HepG2 (cell line): ENCODE results near the gene KIZ. TPM values are rescaled to one million over a fixed set of nuclear protein-coding genes. Genes with fewer than 3 reads are reported as not detected.
A peak's percentile ranks its signal among the peaks of the same experiment; 100 is the strongest.

Source experiments
- ATAC-seq: fragments of 200-7000 bp; cut with Tn5 transposase; 3 replicates; pipeline ENCODE4 v1.9.1; 2020; ENCODE audit warnings: mild to moderate bottlenecking, moderate library complexity
- BruUV-seq: library from RNA; stranded (reverse); fragments of 400-500 nt; replicated peaks from 2 replicates; lab custom pipeline; 2021; lab: Mats Ljungman, UMichigan
- CTCF ChIA-PET: fragments of 300-600 bp; formaldehyde crosslinking; extraction: SDS; loops from one replicate; lab custom pipeline; 2021; ENCODE audit warnings: low total read pairs, inconsistent platforms, low intra/inter-chr PET ratio; lab: Yijun Ruan, JAX
- POLR2A ChIA-PET: fragments of 350-600 bp; sonication (Branson Sonifier 250); formaldehyde crosslinking; loops from one replicate; lab custom pipeline; 2020; ENCODE audit warnings: antibody characterized with exemption, inconsistent platforms; lab: Yijun Ruan, JAX
- DNase-seq: peaks from one replicate; pipeline ENCODE4 v3.0.0-alpha.2; 2015; ENCODE audit warnings: low spot score
- FAIRE-seq: peaks from 3 replicates; lab custom pipeline; 2011; peaks lifted over from hg19 to GRCh38; lab: Jason Lieb, UNC
- H2AFZ ChIP-seq: one replicate; pipeline ENCODE4 v1.6.1; 2011; ENCODE audit warnings: low read length, inconsistent platforms
- H3K27ac ChIP-seq: fragments of 300-600 bp; 3 replicates; pipeline ENCODE4 v1.8.0; 2011; ENCODE audit warnings: mixed run types, mild to moderate bottlenecking, mixed read lengths, low read length, inconsistent platforms; ENCODE audit not compliant: insufficient read depth; ENCODE audit errors: extremely low read length
- H3K27me3 ChIP-seq, 2 experiments: fragments of 200-600 bp in 1 of 2; 2 replicates in 1 of 2; 3 replicates in 1 of 2; pipeline versions ENCODE4 v1.6.0 to v1.8.0; 2011; ENCODE audit warnings: low read length in 2 of 2, mild to moderate bottlenecking in 2 of 2, moderate library complexity in 2 of 2, inconsistent platforms in 1 of 2; ENCODE audit not compliant: insufficient read depth in 2 of 2, control insufficient read depth in 1 of 2
- H3K36me3 ChIP-seq, 2 experiments: fragments of 200-600 bp in 1 of 2; replicated peaks in 1 of 2; 2 replicates in 1 of 2; 3 replicates in 1 of 2; pipeline versions ENCODE4 v1.5.1 to v1.8.0; 2011; ENCODE audit warnings: low read length in 2 of 2, inconsistent platforms in 1 of 2; ENCODE audit not compliant: insufficient read depth in 2 of 2, control insufficient read depth in 1 of 2
- H3K4me1 ChIP-seq: 2 replicates; pipeline ENCODE4 v1.5.1; 2012; ENCODE audit warnings: low read length, inconsistent platforms; ENCODE audit not compliant: insufficient read depth
- H3K4me2 ChIP-seq: 2 replicates; pipeline ENCODE4 v1.6.0; 2011; ENCODE audit warnings: low read depth, low read length, inconsistent platforms
- H3K4me3 ChIP-seq, 3 experiments: fragments of 200-600 bp in 1 of 3; sonication (generic), shearing (Covaris generic) in 1 of 3; replicated peaks in 1 of 3; 2 replicates each; pipeline ENCODE4 v1.5.1; 2011 to 2016; ENCODE audit warnings: low read length in 3 of 3, inconsistent platforms in 2 of 3, low read depth in 2 of 3, mild to moderate bottlenecking in 2 of 3, control low read depth in 1 of 3, mixed read lengths in 1 of 3; ENCODE audit not compliant: insufficient read depth in 1 of 3
- H3K79me2 ChIP-seq: one replicate; pipeline ENCODE4 v1.6.1; 2011; ENCODE audit warnings: low read length, inconsistent platforms; ENCODE audit not compliant: insufficient read depth
- H3K9ac ChIP-seq: 2 replicates; pipeline ENCODE4 v1.6.0; 2011; ENCODE audit warnings: mild to moderate bottlenecking, low read depth, low read length, inconsistent platforms; ENCODE audit not compliant: insufficient read depth
- H3K9me3 ChIP-seq: 2 replicates; pipeline ENCODE4 v1.5.1; 2012; ENCODE audit warnings: mild to moderate bottlenecking, low read length
- H4K20me1 ChIP-seq: 2 replicates; pipeline ENCODE4 v1.6.0; 2011; ENCODE audit warnings: inconsistent platforms, mild to moderate bottlenecking, low read length, moderate library complexity; ENCODE audit not compliant: insufficient read depth
- BATF2 ChIP-seq: sonication (generic); formaldehyde crosslinking; IDR thresholded peaks from 2 replicates; pipeline ENCODE4 v1.8.0; 2022; ENCODE audit warnings: mild to moderate bottlenecking, missing genetic modification reagents, moderate library complexity
- CENPX ChIP-seq: sonication (generic); formaldehyde crosslinking; IDR thresholded peaks from 2 replicates; pipeline ENCODE4 v1.9.0; 2021; ENCODE audit warnings: mild to moderate bottlenecking, missing genetic modification reagents, moderate library complexity
- FOXP4 ChIP-seq: sonication (generic); formaldehyde crosslinking; IDR thresholded peaks from 2 replicates; pipeline ENCODE4 v1.4.0; 2020; ENCODE audit warnings: missing genetic modification reagents
- HMG20A ChIP-seq: IDR thresholded peaks from 2 replicates; pipeline ENCODE4 v1.6.1; 2016; ENCODE audit warnings: borderline replicate concordance
- ISX ChIP-seq: sonication (generic); formaldehyde crosslinking; conservative IDR thresholded peaks from 2 replicates; pipeline ENCODE4 v1.5.0; 2020; ENCODE audit warnings: missing genetic modification reagents
- JUNB ChIP-seq: sonication (generic); formaldehyde crosslinking; IDR thresholded peaks from 2 replicates; pipeline ENCODE4 v1.8.0; 2022; ENCODE audit warnings: missing genetic modification reagents, mild to moderate bottlenecking, borderline replicate concordance
- MIER2 ChIP-seq: IDR thresholded peaks from 2 replicates; pipeline ENCODE4 v1.6.1; 2016; ENCODE audit warnings: missing biosample characterization, missing genetic modification reagents
- MNT ChIP-seq: fragments of 450-650 bp; IDR thresholded peaks from 2 replicates; pipeline ENCODE4 v1.6.1; 2016
- MXI1 ChIP-seq: IDR thresholded peaks from 3 replicates; pipeline ENCODE4 v1.6.1; 2012; ENCODE audit warnings: low read depth, low read length, inconsistent platforms, borderline replicate concordance
- PAWR ChIP-seq: sonication (generic); formaldehyde crosslinking; IDR thresholded peaks from 2 replicates; pipeline ENCODE4 v1.4.0; 2020; ENCODE audit warnings: missing genetic modification reagents, mild to moderate bottlenecking, borderline replicate concordance
- SAP130 ChIP-seq: IDR thresholded peaks from 2 replicates; pipeline ENCODE4 v1.6.1; 2016; ENCODE audit warnings: low read depth
- SRSF9 ChIP-seq: fragments of 200-400 bp; formaldehyde crosslinking; IDR thresholded peaks from 2 replicates; pipeline ENCODE4 v1.6.1; 2018; ENCODE audit warnings: borderline replicate concordance, mild to moderate bottlenecking, low read depth, low read length; ENCODE audit not compliant: insufficient read depth, poor library complexity, severe bottlenecking
- TEAD3 ChIP-seq: optimal IDR thresholded peaks from 2 replicates; pipeline ENCODE3; 2016; ENCODE audit warnings: borderline replicate concordance
- TGIF2 ChIP-seq: IDR thresholded peaks from 2 replicates; pipeline ENCODE4 v1.6.1; 2016; ENCODE audit warnings: control low read depth, missing compliant biosample characterization
- ZBTB38 ChIP-seq: sonication (generic); formaldehyde crosslinking; IDR thresholded peaks from 2 replicates; pipeline ENCODE4 v1.5.1; 2020; ENCODE audit warnings: mild to moderate bottlenecking, missing genetic modification reagents
- ZNF136 ChIP-seq: sonication (generic); formaldehyde crosslinking; IDR thresholded peaks from 2 replicates; pipeline ENCODE4 v1.8.1; 2022; ENCODE audit warnings: low read depth, mild to moderate bottlenecking, moderate library complexity, missing genetic modification reagents
- ZNF672 ChIP-seq: sonication (generic); formaldehyde crosslinking; IDR thresholded peaks from 2 replicates; pipeline ENCODE4 v1.8.1; 2022; ENCODE audit warnings: missing genetic modification reagents
- ZNF780A ChIP-seq: sonication (generic); formaldehyde crosslinking; IDR thresholded peaks from 2 replicates; pipeline ENCODE4 v1.8.0; 2022; ENCODE audit warnings: mild to moderate bottlenecking, missing genetic modification reagents, moderate library complexity
- ZNF781 ChIP-seq: sonication (generic); formaldehyde crosslinking; IDR thresholded peaks from 2 replicates; pipeline ENCODE4 v1.5.1; 2020; ENCODE audit warnings: borderline replicate concordance, mild to moderate bottlenecking, missing genetic modification reagents; ENCODE audit errors: not compliant biosample characterization
- WGBS: methylation state at CpG from one replicate; pipeline ENCODE4 v1.1.6; 2017; ENCODE audit warnings: low lambda C conversion rate; 5-methylcytosine and 5-hydroxymethylcytosine counted together
- in situ Hi-C: cut with HindIII; loops from 2 replicates; pipeline ENCODE4 v1.10.0; 2017; ENCODE audit warnings: low pct_unique_long_range_greater_than_20kb; ENCODE audit not compliant: extremely low pct_ligation_motif_present
- intact Hi-C: fragments of 100-400 bp; cut with micrococcal nuclease; formaldehyde crosslinking; loops from one replicate; pipeline ENCODE4 v1.10.0; 2022; ENCODE audit not compliant: unreplicated experiment
- polyA plus RNA-seq, 8 experiments: library from polyadenylated mRNA; depleted of rRNA in 3 of 8; stranded (reverse) in 7 of 8; unstranded in 1 of 8; fragments of >200 nt; fragmentation: Illumina TruSeq in 4 of 8; extraction: Trizol in 4 of 8; gene quantifications; 2 replicates each; pipeline versions ENCODE4 v1.2.1 to v1.2.3, GENCODE V29; 2011 to 2016; ENCODE audit warnings: low read depth in 4 of 8, missing spikeins in 1 of 8, mixed read lengths in 1 of 8; ENCODE audit not compliant: insufficient read depth in 1 of 8
- total RNA-seq, 5 experiments: library from RNA; depleted of rRNA; stranded (reverse); fragments of >200 nt; fragmentation: Illumina TruSeq; extraction: Trizol; gene quantifications; 2 replicates each; pipeline ENCODE4 v1.2.3, GENCODE V29; 2016; ENCODE audit warnings: low read depth in 1 of 5
- TF ChIP-seq, protein P1 (sequence below), 2 experiments: fragments of 450-650 bp in 1 of 2; sonication (generic) in 1 of 2; formaldehyde crosslinking; IDR thresholded peaks; 2 replicates each; pipeline versions ENCODE4 v1.5.0 to v1.8.0; 2020 to 2022; ENCODE audit warnings: mild to moderate bottlenecking in 1 of 2, missing genetic modification reagents in 1 of 2

Gene KIZ
- total and polyA plus RNA-seq, 2 of the 13 experiments (the other 11 are each of a cell fraction or from before 2014, with no cell fraction given) = 46.3 to 114 TPM

DNA sequence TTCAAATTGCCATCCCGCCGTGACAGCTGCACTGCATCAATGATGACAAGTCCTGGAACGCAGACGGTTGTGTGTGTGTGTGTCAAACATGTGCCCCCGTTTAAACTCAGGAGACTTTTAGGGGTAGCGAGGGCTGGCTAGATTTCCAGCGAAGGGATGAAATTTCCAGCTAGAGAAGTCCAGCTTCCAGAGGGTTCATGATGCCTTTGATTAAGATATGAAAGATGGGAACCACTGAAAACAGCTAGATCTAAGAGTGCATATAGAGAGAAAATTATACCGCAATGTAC, 644 bp downstream of the KIZ start:
- intact Hi-C loops = loop anchor here (1.0 kb wide), 1 partner anchor 9 kb away; no protein-coding TSS in a partner anchor
- FAIRE-seq (no peak), DNase-seq (no peak), ATAC-seq (no peak; the same call in 2 of the 3 replicates)
- H3K36me3 ChIP-seq = peaks cover 6 to 18% of the 10 kb centered on the region in 2 experiments; a peak in 3 of 5 replicates
- no TSS peak for BruUV-seq
- CTCF ChIA-PET = interaction anchor here (0.7 to 1.2 kb wide), 3 partner anchors 14 to 266 kb away, joined by 3 to 4 read pairs (median 4); no protein-coding TSS in a partner anchor
- peak overlapping the region; percentile 85 for H3K4me2 ChIP-seq
- H4K20me1 ChIP-seq = no peaks in the 10 kb centered on the region
- H3K79me2 ChIP-seq = peaks cover 47% of the 10 kb centered on the region
- 2% methylated on average over 8 of the region's 8 CpGs for WGBS
- peak overlapping the region; percentile 86 to 94 (median 93) for H3K4me3 ChIP-seq
- H3K9me3 ChIP-seq = no peaks in the 10 kb centered on the region
- H2AFZ ChIP-seq = no peak overlapping the region
- peaks cover 51% of the 10 kb centered on the region for H3K4me1 ChIP-seq
- POLR2A ChIA-PET = interaction anchor here (1.0 to 2.7 kb wide), 8 partner anchors 8 to 1074 kb away, joined by 3 to 79 read pairs (median 4); partner anchors contain the start of genes CFAP61 and CRNKL1
- in situ Hi-C loops = loop anchor here (5.0 to 10.0 kb wide), 2 partner anchors 74 to 262 kb away; no protein-coding TSS in a partner anchor
- H3K27me3 ChIP-seq = no peaks in the 10 kb centered on the region; a peak in 1 of 5 replicates
- H3K27ac ChIP-seq = peak overlapping the region; percentile 80
- H3K9ac ChIP-seq = peak overlapping the region; percentile 84
- TF ChIP-seq CENPX (CRISPR knock-in tag) (no peak), ISX (CRISPR knock-in tag) (no peak), ZNF780A (0 out of 2 replicates have a peak, but pooled peaks have one; percentile 34), MIER2 (CRISPR knock-in tag) (no peak), ZNF781 (CRISPR knock-in tag) (peak; percentile 5), TEAD3 (CRISPR knock-in tag) (peak; percentile 65), TGIF2 (CRISPR knock-in tag) (peak; percentile 37; the same call in 1 of the 2 replicates), FOXP4 (CRISPR knock-in tag) (no peak), SRSF9 (no peak), BATF2 (peak; percentile 67), PAWR (no peak), JUNB (CRISPR knock-in tag) (peak; percentile 28; the same call in 1 of the 2 replicates), ZBTB38 (CRISPR knock-in tag) (no peak), HMG20A (0 out of 2 replicates have a peak, but pooled peaks have one; percentile 8), MNT (peak; percentile 23; the same call in 1 of the 2 replicates), ZNF672 (CRISPR knock-in tag) (no peak), SAP130 (peak; percentile 44), MXI1 (peak; percentile 29; the same call in 1 of the 3 replicates), ZNF136 (CRISPR knock-in tag) (no peak)
- TF ChIP-seq, protein P1, sequence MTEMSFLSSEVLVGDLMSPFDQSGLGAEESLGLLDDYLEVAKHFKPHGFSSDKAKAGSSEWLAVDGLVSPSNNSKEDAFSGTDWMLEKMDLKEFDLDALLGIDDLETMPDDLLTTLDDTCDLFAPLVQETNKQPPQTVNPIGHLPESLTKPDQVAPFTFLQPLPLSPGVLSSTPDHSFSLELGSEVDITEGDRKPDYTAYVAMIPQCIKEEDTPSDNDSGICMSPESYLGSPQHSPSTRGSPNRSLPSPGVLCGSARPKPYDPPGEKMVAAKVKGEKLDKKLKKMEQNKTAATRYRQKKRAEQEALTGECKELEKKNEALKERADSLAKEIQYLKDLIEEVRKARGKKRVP (CRISPR knock-in tag; IDR thresholded peaks at IDR 0.05) = peak in 1 of 2 experiments; percentile 6; a peak in 1 of 4 replicates
